ENCODE results near the gene SECTM1. TPM values are rescaled to one million over a fixed set of nuclear protein-coding genes. Genes with fewer than 3 reads are reported as not detected.

SECTM1 gene
- polyA plus RNA-seq, 2 of the 4 experiments (the other 2 are of a cell fraction) = 0.22 to 2.0 TPM

DNA sequence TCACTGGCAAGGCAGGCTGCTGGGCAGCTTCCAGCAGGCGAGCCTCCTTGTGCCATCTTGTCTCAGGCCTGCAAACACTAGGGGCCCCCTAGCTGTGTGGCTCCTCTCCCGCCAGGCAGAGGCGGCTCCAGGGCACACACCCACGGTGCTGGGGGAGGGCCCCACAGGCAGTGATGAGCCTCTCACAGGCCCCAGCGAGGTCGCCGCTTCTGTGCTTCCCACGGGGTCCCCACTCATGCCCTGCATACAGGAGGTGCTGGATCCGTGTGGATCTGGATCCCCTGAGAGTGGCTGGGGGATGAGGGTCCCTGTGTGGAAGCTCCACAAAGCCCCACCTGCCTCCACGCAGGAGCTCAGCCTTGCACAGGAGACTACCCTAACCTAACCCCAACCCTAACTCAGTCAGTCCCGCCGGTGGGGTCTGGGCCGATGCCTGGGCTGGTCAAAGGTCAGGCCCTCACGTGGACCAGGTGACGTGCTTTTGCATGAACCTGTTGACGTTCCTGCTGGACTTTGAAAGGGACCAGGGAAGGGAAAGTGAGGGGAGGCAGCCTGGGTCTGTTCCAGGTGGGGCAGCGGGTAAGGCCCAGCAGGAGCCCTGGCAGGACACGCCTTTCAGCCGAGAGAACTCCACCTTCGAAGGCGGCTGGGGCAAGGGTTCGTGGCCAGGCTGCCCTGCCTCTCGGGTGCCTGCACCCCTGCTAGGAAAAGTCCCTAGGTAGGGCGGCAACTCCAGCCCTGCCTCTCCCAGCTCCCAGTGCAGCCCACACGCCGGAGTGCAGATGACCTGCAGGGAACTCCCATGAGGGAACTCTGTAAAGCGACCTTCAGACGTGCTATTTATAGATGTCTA lies 5.2 kb downstream of the SECTM1 start (continued):
- TF ChIP-seq FOSL2 (IDR thresholded peaks at IDR 0.05) (no peak), FOSL2 (CRISPR knock-in tag; IDR thresholded peaks at IDR 0.05) (no peak), ZC3H11A (IDR thresholded peaks at IDR 0.05) (no peak), SREBF2 (IDR thresholded peaks at IDR 0.05) (no peak), RNF2 (IDR thresholded peaks at IDR 0.05; ENCODE audit: borderline replicate concordance, low read depth) (no peak), NPAS2 (CRISPR knock-in tag; IDR thresholded peaks at IDR 0.05; ENCODE audit: borderline replicate concordance) (no peak), SMC3 (IDR thresholded peaks at IDR 0.05) (no peak), KDM1A (IDR thresholded peaks at IDR 0.05; ENCODE audit: low read depth) (no peak)

- no peak for FAIRE-seq
Observed at GRCh38 chr17:82327757-82328140, 5.8 kb downstream of the SECTM1 start.

DNA sequence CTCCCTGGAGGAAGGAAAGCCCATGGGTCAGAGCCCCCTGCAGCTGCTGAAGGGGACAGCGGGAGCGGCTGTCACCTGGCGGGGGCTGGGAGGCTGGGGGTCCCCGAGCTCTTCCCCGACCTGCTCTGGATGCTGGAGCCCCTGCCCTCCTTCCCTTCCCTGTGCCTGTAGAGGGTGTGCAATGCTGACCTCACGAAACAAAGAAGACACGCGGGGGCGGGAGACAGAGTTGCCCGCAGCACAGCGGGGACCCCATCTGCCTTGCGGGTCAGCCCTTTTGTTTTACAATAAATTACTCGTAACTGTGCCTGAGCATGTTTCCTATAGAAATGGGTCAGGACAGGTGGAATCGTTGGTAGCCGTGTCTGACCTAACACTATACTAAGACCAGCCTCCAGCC lies 6.3 kb downstream of the SECTM1 start:
- 88% methylated on average over 15 of the region's 15 CpGs for WGBS (ENCODE audit: missing lambda C conversion rate)
- POLR2A ChIA-PET = no interaction called here
- no peak overlapping the region for H3K27ac ChIP-seq
- DNase-seq (ENCODE audit: low read depth in 1 of 2, low spot score in 1 of 2) (no peak), ATAC-seq (no peak), FAIRE-seq (no peak)
- H3K4me1 ChIP-seq = peaks cover 24% of the 10 kb centered on the region
- CTCF ChIA-PET = interaction anchor here (1.1 to 15.6 kb wide), 3 partner anchors 16 to 88 kb away, joined by 5 to 343 read pairs (median 289); no protein-coding TSS in a partner anchor
- no peak overlapping the region for H3K4me2 ChIP-seq
- no peaks in the 10 kb centered on the region for H3K9me3 ChIP-seq
- no peak overlapping the region for H3K4me3 ChIP-seq
- no peak for TF ChIP-seq FOSB (CRISPR knock-in tag; IDR thresholded peaks at IDR 0.05)

More at GRCh38 chr17:82327757-82328140, 5.8 kb downstream of the SECTM1 start:
- Histone ChIP-seq H3K4me2 (no peak overlapping the region), H3K9me3 (no peaks in the 10 kb centered on the region), H3K4me3 (no peak overlapping the region), H3K27ac (no peak overlapping the region), H3K4me1 (peaks cover 29% of the 10 kb centered on the region)
- ATAC-seq = no peak
- no peak for TF ChIP-seq TP53 (CRISPR knock-in tag; IDR thresholded peaks at IDR 0.05)
- no peak for TF ChIP-seq EP300 (IDR thresholded peaks at IDR 0.05)
- TF ChIP-seq, protein P1, sequence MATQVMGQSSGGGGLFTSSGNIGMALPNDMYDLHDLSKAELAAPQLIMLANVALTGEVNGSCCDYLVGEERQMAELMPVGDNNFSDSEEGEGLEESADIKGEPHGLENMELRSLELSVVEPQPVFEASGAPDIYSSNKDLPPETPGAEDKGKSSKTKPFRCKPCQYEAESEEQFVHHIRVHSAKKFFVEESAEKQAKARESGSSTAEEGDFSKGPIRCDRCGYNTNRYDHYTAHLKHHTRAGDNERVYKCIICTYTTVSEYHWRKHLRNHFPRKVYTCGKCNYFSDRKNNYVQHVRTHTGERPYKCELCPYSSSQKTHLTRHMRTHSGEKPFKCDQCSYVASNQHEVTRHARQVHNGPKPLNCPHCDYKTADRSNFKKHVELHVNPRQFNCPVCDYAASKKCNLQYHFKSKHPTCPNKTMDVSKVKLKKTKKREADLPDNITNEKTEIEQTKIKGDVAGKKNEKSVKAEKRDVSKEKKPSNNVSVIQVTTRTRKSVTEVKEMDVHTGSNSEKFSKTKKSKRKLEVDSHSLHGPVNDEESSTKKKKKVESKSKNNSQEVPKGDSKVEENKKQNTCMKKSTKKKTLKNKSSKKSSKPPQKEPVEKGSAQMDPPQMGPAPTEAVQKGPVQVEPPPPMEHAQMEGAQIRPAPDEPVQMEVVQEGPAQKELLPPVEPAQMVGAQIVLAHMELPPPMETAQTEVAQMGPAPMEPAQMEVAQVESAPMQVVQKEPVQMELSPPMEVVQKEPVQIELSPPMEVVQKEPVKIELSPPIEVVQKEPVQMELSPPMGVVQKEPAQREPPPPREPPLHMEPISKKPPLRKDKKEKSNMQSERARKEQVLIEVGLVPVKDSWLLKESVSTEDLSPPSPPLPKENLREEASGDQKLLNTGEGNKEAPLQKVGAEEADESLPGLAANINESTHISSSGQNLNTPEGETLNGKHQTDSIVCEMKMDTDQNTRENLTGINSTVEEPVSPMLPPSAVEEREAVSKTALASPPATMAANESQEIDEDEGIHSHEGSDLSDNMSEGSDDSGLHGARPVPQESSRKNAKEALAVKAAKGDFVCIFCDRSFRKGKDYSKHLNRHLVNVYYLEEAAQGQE (IDR thresholded peaks at IDR 0.05) = no peak
- TF ChIP-seq HEYL (CRISPR knock-in tag; IDR thresholded peaks at IDR 0.05) = no peak
- no peak for TF ChIP-seq MAZ (IDR thresholded peaks at IDR 0.05; ENCODE audit: borderline replicate concordance, low read depth, low read length)
- no peak for TF ChIP-seq FOSL2 (IDR thresholded peaks at IDR 0.05)
- TF ChIP-seq FOSL2 (CRISPR knock-in tag; IDR thresholded peaks at IDR 0.05) = no peak
- TF ChIP-seq RNF2 (IDR thresholded peaks at IDR 0.05; ENCODE audit: borderline replicate concordance, low read depth) = no peak
- no peak for TF ChIP-seq FOXS1 (CRISPR knock-in tag; IDR thresholded peaks at IDR 0.05)
- TF ChIP-seq ELK1 (IDR thresholded peaks at IDR 0.05; ENCODE audit: low read depth, low read length) = no peak
- POLR2A ChIA-PET = no interaction called here
- no peak for DNase-seq (ENCODE audit: low read depth in 1 of 2, low spot score in 1 of 2)
- CTCF ChIA-PET = interaction anchor here (1.1 to 15.6 kb wide), 4 partner anchors 15 to 88 kb away, joined by 5 to 343 read pairs (median 170); no protein-coding TSS in a partner anchor
- WGBS (ENCODE audit: missing lambda C conversion rate) = 84% methylated on average over 11 of the region's 16 CpGs
